Thyroid gland (tissue), 4 donors: ENCODE measurements around the gene SOWAHA.

Source experiments
- CTCF ChIP-seq, 6 experiments: fragments of 200-600 bp in 3 of 6; fragments of 450-650 bp in 3 of 6; sonication (generic) in 3 of 6; IDR thresholded peaks; one replicate each; pipeline ENCODE4 v1.5.1; 2016 to 2019; ENCODE audit warnings: antibody characterized with exemption in 6 of 6, mild to moderate bottlenecking in 2 of 6, inconsistent platforms in 1 of 6, moderate library complexity in 1 of 6
- POLR2A ChIP-seq, 2 donors: fragments of 450-650 bp; IDR thresholded peaks; one replicate each; pipeline ENCODE4 v1.6.1; 2017; ENCODE audit warnings: antibody characterized with exemption in 2 of 2, mild to moderate bottlenecking in 2 of 2, moderate library complexity in 1 of 2

- no peak for TF ChIP-seq CTCF (IDR thresholded peaks at IDR 0.05)
- TF ChIP-seq POLR2A (IDR thresholded peaks at IDR 0.05) = no peak
Measured at GRCh38 chr5:132837868-132838267, 24.8 kb downstream of the SOWAHA start.
